Fibroblast of lung (primary cell): ENCODE results near the gene CEP250.

Experiments
- EZH2 ChIP-seq: IDR thresholded peaks from 2 replicates; pipeline ENCODE4 v1.5.1; 2012; ENCODE audit warnings: low read length, control low read depth, mild to moderate bottlenecking; ENCODE audit errors: missing control alignments
- TF ChIP-seq, protein P1 (sequence below), 2 donors: IDR thresholded peaks in 1 of 2; conservative IDR thresholded peaks in 1 of 2; 1 replicate in 1 of 2; 2 replicates in 1 of 2; pipeline ENCODE4 v1.5.1; 2011 to 2012; ENCODE audit warnings: low read length in 2 of 2, control low read depth in 1 of 2, inconsistent platforms in 1 of 2, low read depth in 1 of 2, mild to moderate bottlenecking in 1 of 2

DNA sequence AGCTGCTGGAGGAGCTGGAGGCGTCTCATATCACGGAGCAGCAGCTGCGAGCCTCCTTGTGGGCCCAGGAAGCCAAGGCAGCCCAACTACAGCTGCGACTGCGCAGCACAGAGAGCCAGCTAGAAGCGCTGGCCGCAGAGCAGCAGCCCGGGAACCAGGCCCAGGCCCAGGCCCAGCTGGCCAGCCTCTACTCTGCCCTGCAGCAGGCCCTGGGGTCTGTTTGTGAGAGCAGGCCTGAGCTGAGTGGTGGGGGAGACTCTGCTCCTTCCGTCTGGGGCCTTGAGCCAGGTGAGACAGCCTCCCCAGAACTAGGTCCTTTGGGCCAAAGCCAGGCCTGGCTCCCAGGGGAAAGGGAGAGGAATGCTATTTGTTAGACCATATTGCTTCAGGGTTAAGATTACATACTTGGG lies 42.4 kb downstream of the CEP250 start:
- TF ChIP-seq, protein P1, sequence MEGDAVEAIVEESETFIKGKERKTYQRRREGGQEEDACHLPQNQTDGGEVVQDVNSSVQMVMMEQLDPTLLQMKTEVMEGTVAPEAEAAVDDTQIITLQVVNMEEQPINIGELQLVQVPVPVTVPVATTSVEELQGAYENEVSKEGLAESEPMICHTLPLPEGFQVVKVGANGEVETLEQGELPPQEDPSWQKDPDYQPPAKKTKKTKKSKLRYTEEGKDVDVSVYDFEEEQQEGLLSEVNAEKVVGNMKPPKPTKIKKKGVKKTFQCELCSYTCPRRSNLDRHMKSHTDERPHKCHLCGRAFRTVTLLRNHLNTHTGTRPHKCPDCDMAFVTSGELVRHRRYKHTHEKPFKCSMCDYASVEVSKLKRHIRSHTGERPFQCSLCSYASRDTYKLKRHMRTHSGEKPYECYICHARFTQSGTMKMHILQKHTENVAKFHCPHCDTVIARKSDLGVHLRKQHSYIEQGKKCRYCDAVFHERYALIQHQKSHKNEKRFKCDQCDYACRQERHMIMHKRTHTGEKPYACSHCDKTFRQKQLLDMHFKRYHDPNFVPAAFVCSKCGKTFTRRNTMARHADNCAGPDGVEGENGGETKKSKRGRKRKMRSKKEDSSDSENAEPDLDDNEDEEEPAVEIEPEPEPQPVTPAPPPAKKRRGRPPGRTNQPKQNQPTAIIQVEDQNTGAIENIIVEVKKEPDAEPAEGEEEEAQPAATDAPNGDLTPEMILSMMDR (conservative IDR thresholded peaks at IDR 0.05 in 1 of 2, IDR thresholded peaks at IDR 0.05 in 1 of 2; ENCODE audit: low read depth in 1 of 2, low read length in 2 of 2), result no peak
- no peak for TF ChIP-seq EZH2
